Stomach smooth muscle (tissue), 2 donors: ENCODE measurements around the gene E2F2.

Experiments used
- H3K27ac ChIP-seq: one replicate; pipeline ENCODE4 v1.7.0; 2013; ENCODE audit warnings: mild to moderate bottlenecking, low read length, inconsistent platforms
- H3K27me3 ChIP-seq, 2 donors: one replicate each; pipeline ENCODE4 v1.7.0; 2013; ENCODE audit warnings: low read length in 2 of 2; ENCODE audit not compliant: insufficient read depth in 2 of 2, control insufficient read depth in 1 of 2
- H3K36me3 ChIP-seq, 2 donors: one replicate each; pipeline ENCODE4 v1.7.0; 2013; ENCODE audit warnings: low read length in 2 of 2; ENCODE audit not compliant: control insufficient read depth in 2 of 2, insufficient read depth in 2 of 2
- H3K4me1 ChIP-seq: one replicate; pipeline ENCODE4 v1.7.0; 2013; ENCODE audit warnings: low read length; ENCODE audit not compliant: control insufficient read depth, insufficient read depth
- H3K4me3 ChIP-seq, 2 donors: one replicate each; pipeline ENCODE4 v1.7.0; 2013; ENCODE audit warnings: low read length in 2 of 2
- H3K9ac ChIP-seq, 2 donors: one replicate each; pipeline ENCODE4 v1.7.0; 2013; ENCODE audit warnings: low read length in 2 of 2, mild to moderate bottlenecking in 1 of 2
- H3K9me3 ChIP-seq, 2 donors: one replicate each; pipeline ENCODE4 v1.7.0; 2013; ENCODE audit warnings: low read length in 2 of 2; ENCODE audit not compliant: control insufficient read depth in 2 of 2
- donor health status: healthy.
- donor health status: Pancreatic carcinoma.

Gene E2F2

GRCh38 chr1:23555270-23555985, 24.4 kb upstream of the E2F2 start:
- peak overlapping the region; percentile 99 for H3K27ac ChIP-seq
- H3K9me3 ChIP-seq = no peaks in the 10 kb centered on the region
- no peaks in the 10 kb centered on the region for H3K36me3 ChIP-seq
- peak overlapping the region; percentile 48 to 95 for H3K4me3 ChIP-seq
- peaks cover 62% of the 10 kb centered on the region for H3K4me1 ChIP-seq
- H3K9ac ChIP-seq = peak overlapping the region; percentile 54 to 76
- no peaks in the 10 kb centered on the region for H3K27me3 ChIP-seq

GRCh38 chr1:23554481-23555269, 23.6 kb upstream of the E2F2 start:
- peaks cover 54% of the 10 kb centered on the region for H3K4me1 ChIP-seq
- no peaks in the 10 kb centered on the region for H3K9me3 ChIP-seq
- no peaks in the 10 kb centered on the region for H3K36me3 ChIP-seq

GRCh38 chr1:23554127-23554480, 23.1 kb upstream of the E2F2 start:
- peak overlapping the region; percentile 68 to 79 for H3K9ac ChIP-seq

More at GRCh38 chr1:23554481-23555269, 23.6 kb upstream of the E2F2 start:
- H3K4me3 ChIP-seq = peak overlapping the region; percentile 48 to 95
- H3K9ac ChIP-seq = peak overlapping the region; percentile 68 to 79
- no peaks in the 10 kb centered on the region for H3K27me3 ChIP-seq
- peak overlapping the region; percentile 99 for H3K27ac ChIP-seq

GRCh38 chr1:23553231-23554126, 22.4 kb upstream of the E2F2 start:
- Histone ChIP-seq H3K36me3 (no peaks in the 10 kb centered on the region), H3K9me3 (no peaks in the 10 kb centered on the region), H3K27ac (peak overlapping the region; percentile 89), H3K27me3 (no peaks in the 10 kb centered on the region), H3K4me1 (peaks cover 45% of the 10 kb centered on the region), H3K9ac (peak overlapping the region in 1 of 2 donors; percentile 79), H3K4me3 (peak overlapping the region in 1 of 2 donors; percentile 95)

More at GRCh38 chr1:23554127-23554480, 23.1 kb upstream of the E2F2 start:
- H3K27ac ChIP-seq = peak overlapping the region; percentile 89
- no peaks in the 10 kb centered on the region for H3K27me3 ChIP-seq
- H3K36me3 ChIP-seq = no peaks in the 10 kb centered on the region
- H3K4me1 ChIP-seq = peaks cover 51% of the 10 kb centered on the region
- H3K4me3 ChIP-seq = peak overlapping the region; percentile 47 to 95
- no peaks in the 10 kb centered on the region for H3K9me3 ChIP-seq

- no peak overlapping the region for H3K27ac ChIP-seq
- H3K4me3 ChIP-seq = no peak overlapping the region
- no peak overlapping the region for H3K9ac ChIP-seq
- no peaks in the 10 kb centered on the region for H3K27me3 ChIP-seq
- no peaks in the 10 kb centered on the region for H3K36me3 ChIP-seq
- peaks cover 31% of the 10 kb centered on the region for H3K4me1 ChIP-seq
- H3K9me3 ChIP-seq = no peaks in the 10 kb centered on the region
Observed at GRCh38 chr1:23551849-23552248, 20.8 kb upstream of the E2F2 start.

GRCh38 chr1:23548704-23549143, 17.7 kb upstream of the E2F2 start:
- Histone ChIP-seq H3K9ac (no peak overlapping the region), H3K4me1 (peaks cover 13% of the 10 kb centered on the region), H3K4me3 (no peak overlapping the region), H3K27me3 (no peaks in the 10 kb centered on the region), H3K36me3 (no peaks in the 10 kb centered on the region), H3K27ac (no peak overlapping the region), H3K9me3 (no peaks in the 10 kb centered on the region)

- no peaks in the 10 kb centered on the region for H3K9me3 ChIP-seq
- no peaks in the 10 kb centered on the region for H3K27me3 ChIP-seq
- H3K9ac ChIP-seq = no peak overlapping the region
- H3K36me3 ChIP-seq = no peaks in the 10 kb centered on the region
- H3K27ac ChIP-seq = no peak overlapping the region
- H3K4me3 ChIP-seq = no peak overlapping the region
- H3K4me1 ChIP-seq = peaks cover 11% of the 10 kb centered on the region
Observed at GRCh38 chr1:23546897-23547584, 16.0 kb upstream of the E2F2 start.

- Histone ChIP-seq H3K27me3 (no peaks in the 10 kb centered on the region), H3K27ac (no peak overlapping the region), H3K9me3 (no peaks in the 10 kb centered on the region), H3K9ac (no peak overlapping the region), H3K36me3 (no peaks in the 10 kb centered on the region), H3K4me3 (no peak overlapping the region), H3K4me1 (peaks cover 11% of the 10 kb centered on the region)
Observed at GRCh38 chr1:23545851-23546250, 14.8 kb upstream of the E2F2 start.

- no peak overlapping the region for H3K27ac ChIP-seq
- H3K36me3 ChIP-seq = no peaks in the 10 kb centered on the region
- peak overlapping the region in 1 of 2 donors; percentile 8 for H3K4me3 ChIP-seq
- peak overlapping the region in 1 of 2 donors; percentile 21 for H3K9ac ChIP-seq
- H3K9me3 ChIP-seq = no peaks in the 10 kb centered on the region
- no peaks in the 10 kb centered on the region for H3K27me3 ChIP-seq
- H3K4me1 ChIP-seq = peaks cover 14% of the 10 kb centered on the region
Observed at GRCh38 chr1:23544444-23545389, 13.7 kb upstream of the E2F2 start.
